GM23338 (cell line): ENCODE results near the gene RFX4. TPM values are rescaled to one million over a fixed set of nuclear protein-coding genes. Genes with fewer than 3 reads are reported as not detected.

Experiments used
- ATAC-seq: fragments of 200-7000 bp; cut with Tn5 transposase; 3 replicates; pipeline ENCODE4 v1.9.1; 2020
- DNase-seq: peaks from one replicate; pipeline ENCODE4 v3.0.0-alpha.2; 2015; ENCODE audit warnings: low spot score
- H2AFZ ChIP-seq: fragments of 200-600 bp; sonication (generic); 2 replicates; pipeline ENCODE4 v1.8.0; 2016; ENCODE audit warnings: antibody characterized with exemption, mild to moderate bottlenecking, moderate library complexity
- H3F3A ChIP-seq: fragments of 200-600 bp; sonication (generic); replicated peaks from 2 replicates; pipeline ENCODE4 v1.8.0; 2017; ENCODE audit warnings: antibody characterized with exemption, mixed run types, low read depth
- H3K27ac ChIP-seq: fragments of 200-600 bp; sonication (generic); 2 replicates; pipeline ENCODE4 v1.6.1; 2016; ENCODE audit warnings: low read depth
- H3K27me3 ChIP-seq: fragments of 200-600 bp; sonication (generic); 2 replicates; pipeline ENCODE4 v1.8.0; 2016; ENCODE audit warnings: mild to moderate bottlenecking, mixed run types, moderate library complexity; ENCODE audit not compliant: insufficient read depth
- H3K36me3 ChIP-seq: fragments of 200-600 bp; sonication (generic); 2 replicates; pipeline ENCODE4 v1.8.0; 2016; ENCODE audit warnings: mild to moderate bottlenecking; ENCODE audit not compliant: insufficient read depth
- H3K4me1 ChIP-seq: fragments of 200-600 bp; sonication (generic); 2 replicates; pipeline ENCODE4 v1.8.0; 2016; ENCODE audit warnings: mild to moderate bottlenecking, moderate library complexity; ENCODE audit not compliant: insufficient read depth
- H3K4me2 ChIP-seq: fragments of 200-600 bp; sonication (generic); 2 replicates; pipeline ENCODE4 v1.7.1; 2017; ENCODE audit warnings: mixed run types
- H3K4me3 ChIP-seq: fragments of 200-600 bp; sonication (generic); 2 replicates; pipeline ENCODE4 v1.6.1; 2016; ENCODE audit warnings: mixed run types
- H3K79me2 ChIP-seq: fragments of 200-600 bp; sonication (generic); replicated peaks from 2 replicates; pipeline ENCODE4 v1.8.0; 2017; ENCODE audit warnings: mild to moderate bottlenecking; ENCODE audit not compliant: insufficient read depth
- H3K9me2 ChIP-seq: fragments of 200-600 bp; sonication (generic); 2 replicates; pipeline ENCODE4 v1.8.0; 2017; ENCODE audit not compliant: insufficient read depth
- H4K20me1 ChIP-seq: fragments of 200-600 bp; sonication (generic); replicated peaks from 2 replicates; pipeline ENCODE4 v1.8.0; 2017; ENCODE audit warnings: mild to moderate bottlenecking; ENCODE audit not compliant: insufficient read depth
- H3K27ac Mint-ChIP-seq: 2 replicates; pipeline ENCODE4 v1.8.0; 2020; ENCODE audit warnings: inconsistent platforms, mild to moderate bottlenecking, moderate library complexity, mixed read lengths
- H3K27me3 Mint-ChIP-seq: 3 replicates; pipeline ENCODE4 v1.8.0; 2022; ENCODE audit warnings: low read depth, mild to moderate bottlenecking, moderate library complexity, mixed read lengths, inconsistent platforms; ENCODE audit not compliant: insufficient read depth, poor library complexity
- H3K36me3 Mint-ChIP-seq: 3 replicates; pipeline ENCODE4 v1.8.0; 2021; ENCODE audit warnings: low read depth, mild to moderate bottlenecking, inconsistent platforms, moderate library complexity, mixed read lengths
- H3K4me1 Mint-ChIP-seq: 3 replicates; pipeline ENCODE4 v1.8.0; 2020; ENCODE audit warnings: mild to moderate bottlenecking, inconsistent platforms, mixed read lengths
- H3K4me3 Mint-ChIP-seq: 3 replicates; pipeline ENCODE4 v1.8.0; 2021; ENCODE audit warnings: moderate library complexity, mild to moderate bottlenecking, inconsistent platforms, mixed read lengths
- H3K9me3 Mint-ChIP-seq: 3 replicates; pipeline ENCODE4 v1.8.0; 2020; ENCODE audit warnings: moderate library complexity, mild to moderate bottlenecking, inconsistent platforms, mixed read lengths
- CREB1 ChIP-seq: fragments of 250-450 bp; sonication (Bioruptor Pico); IDR thresholded peaks from 2 replicates; pipeline ENCODE4 v1.5.0; 2020; ENCODE audit warnings: low read depth, mild to moderate bottlenecking, moderate library complexity
- CTCF ChIP-seq, 2 experiments: fragments of 200-600 bp in 1 of 2; sonication (generic) in 1 of 2; conservative IDR thresholded peaks; 2 replicates each; pipeline versions ENCODE4 v1.5.1 to v1.6.1; 2016 to 2017; ENCODE audit warnings: antibody characterized with exemption in 2 of 2, low read depth in 2 of 2, mild to moderate bottlenecking in 2 of 2, moderate library complexity in 1 of 2
- ETS1 ChIP-seq: IDR thresholded peaks from 2 replicates; pipeline ENCODE4 v1.6.1; 2016; ENCODE audit warnings: antibody characterized with exemption
- EZH2 ChIP-seq: fragments of 200-600 bp; sonication (generic); IDR thresholded peaks from one replicate; pipeline ENCODE4 v1.8.0; 2017; ENCODE audit warnings: antibody characterized with exemption, mild to moderate bottlenecking, low read depth; ENCODE audit not compliant: unreplicated experiment
- EZH2phosphoT487 ChIP-seq: fragments of 200-600 bp; sonication (generic); IDR thresholded peaks from one replicate; pipeline ENCODE4 v1.8.1; 2018; ENCODE audit warnings: antibody characterized with exemption; ENCODE audit not compliant: unreplicated experiment
- JUNB ChIP-seq: IDR thresholded peaks from one replicate; pipeline ENCODE4 v1.6.1; 2016; ENCODE audit warnings: antibody characterized with exemption; ENCODE audit not compliant: unreplicated experiment
- NANOG ChIP-seq: IDR thresholded peaks from 2 replicates; pipeline ENCODE4 v1.6.1; 2016; ENCODE audit warnings: antibody characterized with exemption, borderline replicate concordance
- POLR2AphosphoS5 ChIP-seq: IDR thresholded peaks from 2 replicates; pipeline ENCODE4 v1.6.1; 2016; ENCODE audit warnings: antibody characterized with exemption, low read depth
- REST ChIP-seq: IDR thresholded peaks from one replicate; pipeline ENCODE4 v1.6.1; 2018; ENCODE audit warnings: antibody characterized with exemption; ENCODE audit not compliant: unreplicated experiment
- STAT1 ChIP-seq: IDR thresholded peaks from one replicate; pipeline ENCODE4 v1.6.1; 2016; ENCODE audit warnings: antibody characterized with exemption; ENCODE audit not compliant: unreplicated experiment
- ZNF114 ChIP-seq: fragments of 250-450 bp; sonication (Bioruptor Pico); IDR thresholded peaks from 2 replicates; pipeline ENCODE4 v1.5.0; 2020; ENCODE audit warnings: mild to moderate bottlenecking, moderate library complexity
- ZNF331 ChIP-seq: fragments of 250-450 bp; sonication (Bioruptor Pico); IDR thresholded peaks from 2 replicates; pipeline ENCODE4 v1.5.0; 2020; ENCODE audit warnings: low read depth, mild to moderate bottlenecking, moderate library complexity
- ZNF462 ChIP-seq: fragments of 250-450 bp; sonication (Bioruptor Pico); IDR thresholded peaks from 2 replicates; pipeline ENCODE4 v1.5.0; 2020; ENCODE audit warnings: mild to moderate bottlenecking, moderate library complexity
- polyA plus RNA-seq: library from polyadenylated mRNA; unstranded; fragments of >200 nt; fragmentation: Nextera tagmentation; extraction: Ambion mirVana; gene quantifications from 2 replicates; pipeline ENCODE4 v1.2.1, GENCODE V29; 2016
- total RNA-seq: library from RNA; depleted of rRNA; stranded (reverse); fragments of >200 nt; shearing (Covaris generic); gene quantifications from 2 replicates; pipeline ENCODE4 v1.2.3, GENCODE V29; 2014

Gene RFX4
- total and polyA plus RNA-seq, 2 experiments from 2014 or later = 0.23 TPM; not detected in 1

GRCh38 chr12:106632797-106633450 is 50.1 kb downstream of the RFX4 start:
- no peaks in the 10 kb centered on the region for H3F3A ChIP-seq
- no peak overlapping the region for H3K27ac Mint-ChIP-seq
- H3K27me3 ChIP-seq = no peaks in the 10 kb centered on the region
- no peak for ATAC-seq
- peaks cover 4% of the 10 kb centered on the region; the same call in 2 of the 3 replicates for H3K4me1 Mint-ChIP-seq
- H3K9me2 ChIP-seq = no peaks in the 10 kb centered on the region
- no peak overlapping the region for H3K4me3 ChIP-seq
- no peaks in the 10 kb centered on the region for H3K9me3 Mint-ChIP-seq
- H3K27me3 Mint-ChIP-seq = peaks cover 6% of the 10 kb centered on the region
- H4K20me1 ChIP-seq = no peaks in the 10 kb centered on the region
- no peak overlapping the region for H3K4me3 Mint-ChIP-seq
- no peaks in the 10 kb centered on the region for H3K4me1 ChIP-seq
- DNase-seq = no peak
- TF ChIP-seq STAT1 = no peak
- no peak for TF ChIP-seq EZH2phosphoT487
- TF ChIP-seq CTCF (conservative IDR thresholded peaks at IDR 0.05; ENCODE audit: low read depth in 2 of 2) = no peak
- no peak for TF ChIP-seq ZNF331 (CRISPR knock-in tag)
- no peak for TF ChIP-seq ZNF114
- TF ChIP-seq CREB1 = no peak
- no peak for TF ChIP-seq JUNB
- TF ChIP-seq POLR2AphosphoS5 = no peak
- no peak for TF ChIP-seq EZH2
- TF ChIP-seq ZNF462 (CRISPR knock-in tag) = no peak
- no peak for TF ChIP-seq ETS1
- no peak for TF ChIP-seq NANOG
- no peak for TF ChIP-seq REST
- H3K27ac ChIP-seq = no peak overlapping the region
- H3K36me3 Mint-ChIP-seq = no peaks in the 10 kb centered on the region
- no peak overlapping the region for H3K4me2 ChIP-seq
- H3K79me2 ChIP-seq = no peaks in the 10 kb centered on the region
- H2AFZ ChIP-seq = no peak overlapping the region
- no peaks in the 10 kb centered on the region for H3K36me3 ChIP-seq
